GM10266 (cell line): ENCODE results near the gene PTPRG.

Experiments
- DNase-seq: peaks from one replicate; pipeline ENCODE4 v3.0.0; 2012; ENCODE audit errors: extremely low spot score
- CTCF ChIP-seq: IDR thresholded peaks from 2 replicates; pipeline ENCODE4 v1.5.1; 2012; ENCODE audit warnings: mild to moderate bottlenecking, low read depth; ENCODE audit not compliant: control insufficient read depth, insufficient read depth; ENCODE audit errors: missing control alignments

Gene PTPRG

GRCh38 chr3:61783993-61784718, 222.8 kb downstream of the PTPRG start:
- DNase-seq: no peak
- TF ChIP-seq CTCF: no peak

GRCh38 chr3:61788623-61789507, 227.5 kb downstream of the PTPRG start:
- TF ChIP-seq CTCF: no peak
- no peak for DNase-seq

GRCh38 chr3:61789861-61790260, 228.5 kb downstream of the PTPRG start:
- DNase-seq: no peak
- TF ChIP-seq CTCF: no peak

- DNase-seq: no peak
- TF ChIP-seq CTCF: no peak
Measured at GRCh38 chr3:61790411-61790810, 229.0 kb downstream of the PTPRG start.

- no peak for DNase-seq
- TF ChIP-seq CTCF: no peak
Measured at GRCh38 chr3:61793056-61793455, 231.7 kb downstream of the PTPRG start.

GRCh38 chr3:61793521-61793920, 232.2 kb downstream of the PTPRG start:
- no peak for DNase-seq
- TF ChIP-seq CTCF: no peak

GRCh38 chr3:61794341-61794740, 233.0 kb downstream of the PTPRG start:
- no peak for TF ChIP-seq CTCF
- DNase-seq: no peak
